Stomach (tissue), 9 donors: Measurements from ENCODE around the gene OLFM2. TPM values are rescaled to one million over a fixed set of nuclear protein-coding genes. Genes with fewer than 3 reads are reported as not detected.

ENCODE experiments used
- DNase-seq, 2 donors: peaks; one replicate each; pipeline versions ENCODE4 v3.0.0 to v3.0.0-alpha.2; 2013 to 2019
- H3K27ac ChIP-seq, 5 donors: fragments of 200-600 bp in 4 of 5; sonication (generic) in 4 of 5; one replicate each; pipeline ENCODE4 v1.5.1; 2013 to 2019; ENCODE audit warnings: mild to moderate bottlenecking in 1 of 5, moderate library complexity in 1 of 5
- H3K27me3 ChIP-seq, 3 donors: fragments of 200-600 bp; sonication (generic); one replicate each; pipeline ENCODE4 v1.5.1; 2017 to 2019; ENCODE audit warnings: mixed run types in 1 of 3
- H3K36me3 ChIP-seq, 4 donors: fragments of 200-600 bp; sonication (generic); 1 replicate in 3 of 4; 2 replicates in 1 of 4; pipeline ENCODE4 v1.5.1; 2016 to 2019
- H3K4me1 ChIP-seq, 4 donors: fragments of 200-600 bp; sonication (generic); one replicate each; pipeline ENCODE4 v1.5.1; 2016 to 2019
- H3K4me3 ChIP-seq, 4 donors: fragments of 200-600 bp; sonication (generic) in 3 of 4; one replicate each; pipeline ENCODE4 v1.5.1; 2016 to 2019; ENCODE audit warnings: mild to moderate bottlenecking in 1 of 4
- H3K9me3 ChIP-seq, 4 donors: fragments of 200-600 bp; sonication (generic); one replicate each; pipeline ENCODE4 v1.5.1; 2016 to 2019
- CTCF ChIP-seq, 7 experiments: fragments of 450-650 bp in 4 of 7; fragments of 200-600 bp in 3 of 7; sonication (generic) in 3 of 7; IDR thresholded peaks; one replicate each; pipeline ENCODE4 v1.5.1; 2016 to 2019; ENCODE audit warnings: antibody characterized with exemption in 7 of 7, control low read depth in 2 of 7, mild to moderate bottlenecking in 1 of 7
- EP300 ChIP-seq: sonication (generic); formaldehyde crosslinking; IDR thresholded peaks from one replicate; pipeline ENCODE4 v1.6.1; 2017; ENCODE audit warnings: antibody characterized with exemption
- POLR2A ChIP-seq, 4 donors: fragments of 450-650 bp; IDR thresholded peaks; one replicate each; pipeline ENCODE4 v1.6.1; 2016; ENCODE audit warnings: antibody characterized with exemption in 4 of 4, control low read depth in 2 of 4, mild to moderate bottlenecking in 1 of 4, moderate library complexity in 1 of 4
- POLR2AphosphoS5 ChIP-seq, 3 donors: sonication (generic); formaldehyde crosslinking; IDR thresholded peaks; one replicate each; pipeline ENCODE4 v1.6.1; 2016; ENCODE audit warnings: antibody characterized with exemption in 3 of 3
- WGBS, 5 donors: extraction: QIAGEN DNeasy Blood & Tissue Kit in 3 of 5; methylation state at CpG; one replicate each; pipeline versions ENCODE4 v1.1.5 to v1.1.7; 2013 to 2018; 5-methylcytosine and 5-hydroxymethylcytosine counted together
- intact Hi-C: fragments of 100-400 bp; cut with DNase I; formaldehyde crosslinking; loops from one replicate; pipeline ENCODE4 v1.15.1; 2023; ENCODE audit warnings: low total_unique reads
- polyA plus RNA-seq, 3 donors: library from polyadenylated mRNA; stranded (reverse); fragments of 200-250 nt; gene quantifications; one replicate each; pipeline ENCODE4 v1.2.3, GENCODE V29; 2013
- total RNA-seq, 5 donors: library from RNA; depleted of rRNA; stranded (reverse); fragments of >200 nt; gene quantifications; one replicate each; pipeline versions ENCODE4 v1.1.0 to v1.2.3, GENCODE V29; 2014 to 2016
- donor health status: healthy with polysubstance abuse.
- donor health status: Bipolar disorder and iron deficiency.
- donor health status: healthy.

OLFM2 gene
- total and polyA plus RNA-seq, 8 donors = 1.7 to 15.4 (median 6.0) TPM; not detected in 2

GRCh38 chr19:9961103-9961502, 24.8 kb upstream of the OLFM2 start:
- Histone ChIP-seq H3K27ac (no peak overlapping the region), H3K27me3 (peaks cover 0 to 66% (median 9%) of the 10 kb centered on the region in 3 donors), H3K4me1 (no peaks in the 10 kb centered on the region), H3K9me3 (no peaks in the 10 kb centered on the region), H3K36me3 (peaks cover 0 to 15% (median 3%) of the 10 kb centered on the region in 4 donors), H3K4me3 (no peak overlapping the region)
- DNase-seq = no peak
- intact Hi-C loops = no loop called here
- no peak for TF ChIP-seq POLR2AphosphoS5 (IDR thresholded peaks at IDR 0.05)
- TF ChIP-seq EP300 = no peak
- WGBS, 5 donors = 76 to 92% (median 82%) methylated on average over 4 of the region's 4 CpGs

GRCh38 chr19:9958379-9958821, 22.1 kb upstream of the OLFM2 start:
- no peaks in the 10 kb centered on the region for H3K9me3 ChIP-seq
- H3K27ac ChIP-seq = no peak overlapping the region
- no peak for DNase-seq
- H3K4me1 ChIP-seq = no peaks in the 10 kb centered on the region
- no peak overlapping the region for H3K4me3 ChIP-seq
- WGBS, 5 donors = 83 to 96% (median 86%) methylated on average over 1 of the region's 1 CpG
- H3K27me3 ChIP-seq = peaks cover 0 to 40% (median 4%) of the 10 kb centered on the region in 3 donors
- intact Hi-C loops = no loop called here
- peaks cover 0 to 12% (median 3%) of the 10 kb centered on the region in 4 donors for H3K36me3 ChIP-seq
- TF ChIP-seq POLR2A (IDR thresholded peaks at IDR 0.05) = no peak
- no peak for TF ChIP-seq CTCF (IDR thresholded peaks at IDR 0.05)
- no peak for TF ChIP-seq EP300
- no peak for TF ChIP-seq POLR2AphosphoS5 (IDR thresholded peaks at IDR 0.05)

- Histone ChIP-seq H3K27me3 (peaks cover 0 to 39% (median 3%) of the 10 kb centered on the region in 3 donors), H3K9me3 (no peaks in the 10 kb centered on the region), H3K36me3 (peaks cover 0 to 8% (median 3%) of the 10 kb centered on the region in 4 donors), H3K27ac (no peak overlapping the region), H3K4me3 (no peak overlapping the region), H3K4me1 (no peaks in the 10 kb centered on the region)
- no peak for DNase-seq
- WGBS, 5 donors = 71 to 80% (median 74%) methylated on average over 3 of the region's 3 CpGs
- TF ChIP-seq POLR2AphosphoS5 (IDR thresholded peaks at IDR 0.05) (no peak), EP300 (no peak), POLR2A (IDR thresholded peaks at IDR 0.05) (no peak), CTCF (IDR thresholded peaks at IDR 0.05) (no peak)
- intact Hi-C loops = no loop called here
These were observed 20.6 kb upstream of the OLFM2 start for GRCh38 chr19:9956956-9957355.

GRCh38 chr19:9953802-9954542, 17.7 kb upstream of the OLFM2 start:
- DNase-seq = no peak
- Histone ChIP-seq H3K9me3 (no peaks in the 10 kb centered on the region), H3K4me3 (no peak overlapping the region), H3K4me1 (no peaks in the 10 kb centered on the region), H3K27ac (no peak overlapping the region), H3K27me3 (peaks cover 0 to 18% (median 0%) of the 10 kb centered on the region in 3 donors), H3K36me3 (no peaks in the 10 kb centered on the region)
- 59 to 66% (median 63%) methylated on average over 18 of the region's 18 CpGs for WGBS, 5 donors
- TF ChIP-seq CTCF (IDR thresholded peaks at IDR 0.05) (no peak), EP300 (no peak), POLR2A (IDR thresholded peaks at IDR 0.05) (no peak), POLR2AphosphoS5 (IDR thresholded peaks at IDR 0.05) (no peak)
- intact Hi-C loops = no loop called here

- TF ChIP-seq POLR2A (IDR thresholded peaks at IDR 0.05) = no peak
- no peak for TF ChIP-seq CTCF (IDR thresholded peaks at IDR 0.05)
- no peak for TF ChIP-seq POLR2AphosphoS5 (IDR thresholded peaks at IDR 0.05)
- no peak for TF ChIP-seq EP300
- WGBS, 5 donors = 52 to 69% (median 61%) methylated on average over 5 of the region's 5 CpGs
- no peak overlapping the region for H3K27ac ChIP-seq
- H3K4me3 ChIP-seq = no peak overlapping the region
- no peaks in the 10 kb centered on the region for H3K36me3 ChIP-seq
- H3K4me1 ChIP-seq = no peaks in the 10 kb centered on the region
- intact Hi-C loops = no loop called here
- H3K27me3 ChIP-seq = peaks cover 0 to 15% (median 0%) of the 10 kb centered on the region in 3 donors
- no peak for DNase-seq
- no peaks in the 10 kb centered on the region for H3K9me3 ChIP-seq
These were observed 16.0 kb upstream of the OLFM2 start for GRCh38 chr19:9952276-9952675.
